HG02798 (cell line): ENCODE measurements around the gene BEST1.

Experiments
- ATAC-seq: cut with Tn5 transposase; IDR thresholded peaks from one replicate; pipeline ENCODE4 v1.9.1; 2021; ENCODE audit warnings: mild to moderate bottlenecking; ENCODE audit not compliant: unreplicated experiment, poor library complexity

Gene BEST1

DNA sequence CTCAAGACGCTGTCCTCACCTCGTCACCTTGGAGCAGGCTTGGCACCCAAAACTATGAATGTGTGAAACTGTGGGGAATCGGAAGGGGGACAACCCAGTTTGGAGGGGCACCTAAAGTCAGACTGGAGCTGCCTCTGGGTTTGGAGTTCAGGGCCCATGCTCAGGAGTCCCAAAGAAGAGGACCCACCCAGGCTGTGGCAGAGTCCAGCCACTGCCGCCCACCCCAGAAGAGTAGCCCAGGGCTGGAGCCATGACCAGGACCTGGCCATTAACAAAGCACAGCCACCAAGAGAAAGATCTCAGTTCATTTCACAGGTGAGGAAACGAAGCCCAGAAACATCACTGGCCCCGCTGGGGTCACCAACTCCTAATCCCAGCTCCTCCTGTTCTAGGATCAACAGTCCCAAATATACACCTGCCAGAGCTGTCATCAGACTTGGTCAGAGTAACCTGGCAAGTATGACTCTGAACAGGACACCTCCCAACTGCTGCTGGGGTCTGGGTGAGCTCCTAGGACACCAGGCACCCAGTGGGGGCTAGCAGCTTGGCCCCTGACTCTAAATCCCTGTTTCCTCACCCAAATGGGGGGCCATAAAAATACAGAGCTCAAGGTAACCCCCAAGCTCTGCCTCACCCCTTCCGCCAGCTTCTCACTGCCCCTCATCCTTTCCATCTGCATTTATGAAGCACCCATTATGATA, 35.5 kb upstream of the BEST1 start:
- ATAC-seq = no peak

DNA sequence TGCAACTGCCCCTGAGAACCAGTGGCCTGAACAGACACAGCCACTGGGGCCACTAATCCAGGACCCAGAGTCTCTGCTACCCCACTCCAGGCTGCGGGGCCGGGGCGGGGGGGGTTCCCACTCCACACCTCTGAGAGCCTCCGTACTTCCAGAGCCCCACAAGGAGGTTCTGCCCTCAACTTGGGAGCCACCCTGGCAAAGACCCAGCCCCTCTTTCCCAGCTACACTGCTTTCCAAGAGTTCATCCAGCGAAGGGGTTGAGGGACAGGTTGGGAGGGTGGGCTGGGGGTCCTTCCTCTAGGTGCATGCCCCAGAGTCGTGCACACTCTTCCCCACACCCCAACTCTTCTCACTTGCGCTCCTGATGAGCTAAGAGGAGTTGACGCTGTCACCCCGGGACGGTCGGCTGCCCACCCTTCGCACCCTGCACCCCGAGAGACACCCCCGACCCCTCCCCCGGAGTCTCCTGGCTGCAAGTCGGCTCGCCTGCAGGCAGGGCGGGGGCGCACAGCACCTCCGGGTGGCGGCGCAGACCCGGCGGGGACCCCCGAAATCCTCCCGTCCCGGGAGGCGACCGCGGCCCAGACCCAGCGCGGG, 33.3 kb upstream of the BEST1 start:
- no peak for ATAC-seq

DNA sequence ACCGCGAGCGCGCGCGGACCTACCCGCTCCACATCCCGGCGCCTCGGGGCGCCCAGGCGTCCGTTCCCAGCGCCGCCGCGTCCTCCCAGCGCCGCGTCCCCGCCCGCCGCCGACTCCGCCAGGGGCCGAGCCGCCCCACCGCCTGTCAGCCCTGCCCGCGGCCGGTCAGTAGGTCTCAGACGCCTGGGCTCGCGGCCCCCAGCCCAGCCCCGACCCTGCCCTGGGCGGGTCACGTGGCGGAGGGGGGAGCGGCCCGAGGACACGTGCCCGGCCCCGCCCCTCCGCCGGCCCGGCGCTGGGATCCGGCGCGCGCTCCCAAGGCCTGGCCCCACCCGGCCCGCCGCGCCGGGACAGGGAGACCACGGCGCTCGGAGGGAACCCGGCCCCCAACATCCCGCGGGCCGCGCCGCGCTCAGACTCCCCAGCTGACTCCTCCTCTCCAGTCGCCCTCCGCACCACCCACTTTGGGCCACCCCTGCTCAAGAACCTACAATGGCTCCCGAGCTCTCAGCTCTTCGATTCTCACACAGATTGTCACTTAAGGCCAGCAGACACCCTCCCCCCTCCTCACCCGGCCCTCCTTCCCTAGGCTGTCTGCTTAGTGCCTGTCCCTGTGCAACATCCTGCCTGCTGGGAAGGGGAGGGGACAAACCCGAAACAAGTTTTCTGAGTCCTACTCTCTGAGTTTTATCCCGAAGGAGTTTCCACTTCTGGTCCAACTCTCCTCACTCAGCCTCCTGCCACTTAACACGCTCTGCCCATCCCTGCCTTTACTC, 32.6 kb upstream of the BEST1 start, which contains the start of gene RAB3IL1:
Gene RAB3IL1, minus strand, starts transcription at position 233 of the 776 bp plus-strand sequence. Its CDS starts 199 bp downstream, at position 34.
- no peak for ATAC-seq

DNA sequence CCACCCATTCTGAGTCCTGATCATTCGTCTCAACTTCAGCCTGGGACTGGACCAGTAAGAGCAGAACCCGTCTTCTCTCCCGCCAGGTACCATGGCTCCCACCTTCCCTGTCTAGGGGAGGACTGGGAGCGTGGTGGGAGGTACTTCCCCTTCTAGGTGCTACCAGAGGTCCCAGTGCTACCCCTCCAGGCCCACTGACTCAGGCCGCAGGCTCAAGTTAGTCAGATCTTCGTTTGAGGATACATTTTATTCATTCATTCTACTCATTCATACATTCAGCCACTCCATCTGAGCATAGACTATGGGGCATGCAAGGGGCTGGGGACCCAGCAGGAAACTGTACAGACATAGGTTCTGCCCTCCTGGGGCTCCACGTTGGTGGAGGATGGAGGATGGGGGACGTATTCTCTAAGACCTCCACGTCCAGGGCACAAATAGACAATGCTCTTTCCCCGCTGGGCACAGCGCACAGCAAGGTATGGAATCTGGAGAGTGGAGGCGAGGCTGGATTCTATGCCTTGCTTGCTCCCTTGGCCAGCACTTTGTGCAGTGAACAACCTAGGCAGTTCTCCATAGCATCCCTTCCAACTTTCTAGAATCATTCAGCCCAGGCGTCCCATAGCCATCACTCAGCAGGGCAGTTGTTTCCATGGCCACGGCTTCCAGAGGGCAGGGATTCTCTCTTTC, 31.8 kb upstream of the BEST1 start:
- no peak for ATAC-seq

DNA sequence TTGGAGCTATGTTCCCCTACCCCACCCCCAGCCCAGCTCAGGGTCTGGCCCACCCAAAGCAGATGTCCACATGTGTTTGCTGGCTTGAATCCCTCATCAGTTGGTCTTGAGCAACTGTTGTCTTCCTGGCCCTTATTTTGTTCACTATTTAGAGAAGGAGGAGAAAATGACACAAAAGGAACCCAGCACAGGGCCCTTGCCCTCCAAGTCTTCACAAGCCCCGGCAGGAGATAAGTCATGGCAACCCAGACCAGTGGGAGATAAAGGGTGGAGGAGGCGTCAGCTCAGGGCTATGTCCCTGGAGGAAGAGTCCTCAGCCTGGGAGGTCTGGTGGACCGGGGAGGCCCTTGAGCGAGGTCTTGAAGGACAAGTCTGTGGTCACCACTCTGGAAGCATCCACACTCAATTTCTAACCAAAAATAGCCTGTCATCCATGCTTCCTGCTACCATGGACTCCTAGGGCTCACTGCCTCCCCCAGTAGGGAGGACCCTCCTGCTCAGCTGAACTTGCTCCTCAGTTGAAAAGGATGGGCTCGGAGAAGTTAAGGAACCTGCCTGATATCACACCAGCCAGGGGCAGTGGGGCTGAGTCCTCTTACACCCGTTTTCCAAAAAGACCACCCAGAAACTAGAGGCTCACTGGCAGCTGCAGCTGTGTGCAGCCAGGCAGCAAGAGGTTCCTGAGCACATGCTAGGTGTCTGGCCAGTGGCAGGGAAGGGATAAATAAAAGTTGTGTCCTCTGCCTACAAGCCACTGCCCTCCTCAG, 31.0 kb upstream of the BEST1 start:
- no peak for ATAC-seq

DNA sequence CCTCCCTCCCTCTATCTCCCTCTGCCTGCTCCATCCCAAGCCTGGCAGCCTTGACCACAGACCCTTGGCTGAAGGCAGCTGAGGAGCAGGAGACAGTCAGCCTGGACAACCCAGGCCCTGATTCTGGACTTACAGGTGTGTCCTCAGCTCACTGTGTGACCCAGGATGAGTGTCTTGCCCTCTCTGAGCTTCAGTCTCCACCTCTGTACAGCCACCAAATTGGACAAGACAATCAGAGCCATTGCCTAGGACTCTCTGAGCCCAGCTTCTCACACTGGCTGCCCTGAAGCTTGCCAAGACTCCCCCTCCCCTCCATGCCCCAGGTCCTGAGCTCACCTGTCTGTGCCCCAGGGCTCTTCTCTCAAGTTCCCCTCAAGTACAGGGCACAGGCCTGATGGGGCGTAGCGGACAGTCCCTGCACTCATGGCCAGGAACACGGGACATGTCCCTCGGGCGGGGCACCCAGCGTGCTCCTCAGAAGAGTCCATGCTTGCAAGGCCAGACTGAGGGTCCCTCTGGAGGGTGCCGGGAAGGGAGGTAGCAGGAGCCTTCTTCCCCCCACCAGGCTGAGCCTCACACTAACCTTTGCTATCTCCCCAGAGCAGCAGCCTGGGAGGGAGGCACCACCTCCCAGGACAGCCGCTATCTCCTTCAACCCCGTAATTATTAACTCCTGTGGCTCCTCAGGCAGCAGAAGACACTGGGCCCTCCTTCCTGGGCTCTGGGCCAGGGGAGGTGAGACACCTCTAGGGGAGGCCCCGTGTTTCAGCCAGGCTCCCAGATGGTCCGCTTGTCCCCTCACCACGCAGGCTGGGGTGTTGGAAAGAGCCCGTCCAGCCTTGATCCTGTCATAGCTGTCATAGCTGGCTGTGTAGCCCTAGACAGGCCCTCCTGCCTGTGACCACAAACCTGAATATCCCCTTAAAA, 30.2 kb upstream of the BEST1 start:
- no peak for ATAC-seq

DNA sequence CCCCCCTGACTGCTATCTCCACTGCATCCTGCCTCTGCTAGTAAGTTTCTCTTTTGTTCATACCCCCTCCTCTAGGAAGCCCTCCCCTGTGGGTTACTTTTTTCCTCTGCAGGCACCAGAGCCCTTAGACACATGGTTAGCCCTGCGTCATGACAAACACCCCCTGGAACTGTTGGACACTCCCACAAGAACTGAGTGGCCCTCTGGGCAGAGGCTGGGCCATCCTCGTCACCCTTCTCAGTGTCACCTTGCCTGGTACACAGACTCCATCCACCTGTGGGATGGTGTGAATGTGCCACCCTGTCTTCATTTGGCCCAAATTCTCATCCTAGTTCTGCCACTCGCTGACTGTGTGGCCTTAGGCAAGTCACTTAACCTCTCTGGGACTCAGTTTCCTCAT, 28.7 kb upstream of the BEST1 start:
- no peak for ATAC-seq

DNA sequence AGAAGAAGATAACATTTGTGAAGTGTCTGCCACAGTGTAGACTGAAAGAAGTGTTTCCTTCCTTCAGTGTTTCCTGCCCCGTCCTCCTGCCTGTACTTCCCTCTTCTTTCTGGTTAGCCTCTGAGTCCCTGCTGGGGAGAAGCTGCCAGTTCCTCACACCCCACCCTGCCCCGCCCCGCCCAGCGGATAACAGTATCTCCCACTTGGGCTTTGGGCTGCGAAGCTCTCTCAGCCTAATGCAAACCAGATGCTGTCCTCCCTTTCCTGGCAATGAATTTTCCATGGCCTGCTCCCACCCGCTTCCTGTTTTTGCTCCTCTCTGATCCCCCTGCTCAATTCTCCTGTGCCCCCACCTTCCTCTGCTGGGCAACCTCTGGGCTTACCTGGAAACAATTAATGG, 27.6 kb upstream of the BEST1 start:
- ATAC-seq = no peak

DNA sequence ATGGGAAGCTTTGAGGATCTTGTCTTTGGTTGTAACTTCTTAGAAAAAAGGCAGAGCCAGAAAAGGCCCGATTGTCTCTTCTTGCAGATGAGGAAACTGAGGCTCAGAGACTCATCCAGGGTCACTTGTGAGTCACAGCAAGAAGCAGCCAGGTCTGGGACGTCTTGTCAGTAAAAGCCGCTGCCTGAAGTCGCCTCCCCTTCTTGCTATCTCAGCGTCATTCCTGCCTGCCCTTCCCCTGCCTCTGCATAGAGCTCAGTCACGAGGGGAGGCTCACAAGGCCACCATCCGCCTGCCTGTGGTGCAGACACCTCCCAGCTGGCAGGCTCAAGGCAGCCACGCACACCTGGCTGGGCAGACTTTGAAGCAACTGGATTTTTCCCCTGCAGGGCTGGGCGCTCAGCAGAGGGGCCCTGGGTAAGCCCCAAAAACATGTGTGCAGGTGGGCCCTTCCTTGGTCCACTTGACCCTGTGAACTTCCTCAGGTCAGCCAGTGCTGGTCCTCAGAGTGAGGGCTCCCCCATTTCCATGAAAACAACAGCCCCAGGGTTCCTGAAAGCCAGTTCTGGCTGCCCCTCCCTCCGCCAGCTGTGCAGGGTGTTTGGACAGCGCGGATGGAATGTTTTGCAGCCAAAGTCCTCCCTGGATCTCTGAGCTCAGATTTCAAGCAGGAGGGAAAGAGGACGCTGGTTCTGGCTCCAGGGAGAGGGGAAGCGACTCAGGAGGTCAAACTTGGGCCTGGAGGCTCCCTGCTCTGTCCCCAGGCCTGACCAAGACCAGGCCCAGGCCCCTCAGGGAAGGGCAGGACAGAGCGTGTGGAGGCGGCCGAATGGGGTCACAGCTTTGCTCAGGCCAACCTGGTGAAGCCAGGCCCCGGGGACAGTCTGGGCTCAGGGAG, 26.7 kb upstream of the BEST1 start:
- no peak for ATAC-seq

DNA sequence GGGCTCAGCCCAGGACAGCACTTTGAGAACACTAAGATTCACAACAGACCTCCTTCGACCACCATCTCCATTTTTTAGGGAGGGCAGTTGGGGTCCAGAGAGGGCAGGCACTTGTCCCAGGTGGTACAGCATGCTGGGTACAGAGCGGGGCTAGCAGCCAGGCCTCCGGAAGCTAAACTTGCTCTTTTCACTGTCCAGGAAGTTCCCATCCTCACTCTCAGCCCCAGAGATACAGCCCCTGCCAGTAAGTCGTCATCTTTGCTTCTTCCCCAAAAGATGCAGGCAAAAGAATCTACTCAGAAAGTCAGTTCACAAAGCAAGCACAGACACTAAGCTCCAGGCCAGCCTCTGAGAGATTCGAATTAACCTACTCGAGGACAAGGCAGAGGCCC, 26.1 kb upstream of the BEST1 start:
- ATAC-seq = no peak

DNA sequence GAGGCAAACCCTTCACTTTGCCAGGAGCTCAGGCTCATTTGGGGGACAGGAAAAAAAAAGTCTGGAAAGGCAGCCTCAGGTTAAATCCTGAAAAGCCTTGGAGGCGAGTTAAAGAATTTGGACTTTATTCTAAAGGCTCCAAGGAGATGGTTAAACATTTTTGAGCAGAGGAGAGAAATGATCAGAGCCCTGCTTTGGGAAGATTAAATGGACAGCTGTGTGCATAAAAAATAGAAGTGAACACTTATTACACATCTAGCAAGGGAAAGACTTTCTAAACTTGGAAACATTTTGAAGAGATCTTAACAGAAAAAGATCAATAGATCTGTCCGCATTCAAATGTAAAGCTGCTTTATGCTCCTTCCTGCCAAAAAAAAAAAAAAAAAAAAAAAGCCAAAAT, 24.4 kb upstream of the BEST1 start:
- no peak for ATAC-seq

DNA sequence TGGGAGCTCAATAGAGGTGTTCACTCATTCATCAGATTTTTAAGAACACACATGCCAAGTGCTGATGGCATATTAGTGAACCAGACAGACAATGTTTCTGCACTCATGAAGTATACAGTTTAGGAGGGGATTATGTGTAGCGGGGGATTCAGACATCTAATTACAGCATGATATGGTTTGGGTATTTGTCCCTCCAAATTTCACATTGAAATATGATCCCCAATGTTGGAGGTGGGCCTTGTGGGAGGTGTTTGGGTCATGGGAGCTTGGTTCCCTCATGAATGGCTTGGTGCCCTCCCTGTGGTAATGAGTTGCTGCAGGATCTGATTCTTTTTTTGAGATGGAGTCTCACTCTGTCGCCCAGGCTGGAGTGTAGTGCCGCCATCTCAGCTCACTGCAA, 23.9 kb upstream of the BEST1 start:
- no peak for ATAC-seq

DNA sequence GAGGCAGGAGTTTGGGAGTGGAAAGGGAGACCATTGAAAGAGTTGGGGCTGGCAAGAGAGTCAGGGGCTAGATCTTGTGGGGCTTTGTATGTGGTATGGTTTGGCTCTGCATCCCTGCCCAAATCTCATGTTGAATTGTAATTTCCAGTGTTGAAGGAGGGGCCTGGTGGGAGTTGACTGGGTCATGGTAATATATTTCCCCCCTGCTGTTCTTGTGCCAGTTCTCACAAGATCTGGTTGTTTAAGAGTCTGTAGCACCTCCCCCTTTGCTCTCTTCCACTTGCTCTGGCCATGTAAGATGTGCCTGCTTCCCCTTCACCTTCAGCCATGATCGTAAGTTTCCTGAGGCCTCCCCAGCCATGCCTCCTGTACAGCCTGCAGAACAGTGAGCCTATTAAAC, 22.6 kb upstream of the BEST1 start:
- no peak for ATAC-seq

DNA sequence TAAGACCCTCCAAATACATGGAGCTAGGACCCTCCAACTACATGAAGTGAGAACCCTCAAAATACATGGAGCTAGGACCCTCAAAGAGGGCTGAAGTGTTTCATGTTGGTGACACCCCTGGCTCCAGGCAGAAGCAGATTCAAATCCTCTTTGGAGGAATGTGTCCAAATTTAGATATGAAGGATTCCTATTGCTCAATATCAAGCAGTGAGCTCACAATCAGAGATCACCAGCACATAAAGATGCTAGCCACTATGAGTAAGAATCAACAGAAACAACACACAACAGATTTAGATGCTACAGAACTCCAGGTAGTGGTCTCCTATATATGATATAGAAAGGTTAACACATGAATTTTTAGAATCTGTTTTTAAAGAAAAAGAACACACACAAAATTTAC, 21.5 kb upstream of the BEST1 start:
- ATAC-seq = no peak

DNA sequence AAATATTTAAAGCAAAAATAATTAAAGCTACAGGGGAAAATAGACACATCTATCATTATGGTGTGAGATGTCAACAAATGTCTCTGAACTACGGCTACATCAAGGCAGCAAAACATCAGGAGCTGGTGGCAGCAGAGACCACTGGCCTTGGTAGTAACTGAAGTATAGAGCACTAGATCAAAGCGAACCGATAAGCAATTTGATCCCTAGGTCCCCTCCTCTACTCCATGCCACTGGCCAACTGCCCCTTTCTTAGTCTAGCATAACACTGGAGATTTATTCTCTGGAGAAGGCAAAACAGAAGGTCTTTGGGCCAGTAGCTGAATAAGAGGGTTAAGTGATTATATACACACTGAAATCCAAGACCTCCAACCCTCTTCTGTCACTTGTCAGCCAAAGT, 19.2 kb upstream of the BEST1 start:
- ATAC-seq = no peak

DNA sequence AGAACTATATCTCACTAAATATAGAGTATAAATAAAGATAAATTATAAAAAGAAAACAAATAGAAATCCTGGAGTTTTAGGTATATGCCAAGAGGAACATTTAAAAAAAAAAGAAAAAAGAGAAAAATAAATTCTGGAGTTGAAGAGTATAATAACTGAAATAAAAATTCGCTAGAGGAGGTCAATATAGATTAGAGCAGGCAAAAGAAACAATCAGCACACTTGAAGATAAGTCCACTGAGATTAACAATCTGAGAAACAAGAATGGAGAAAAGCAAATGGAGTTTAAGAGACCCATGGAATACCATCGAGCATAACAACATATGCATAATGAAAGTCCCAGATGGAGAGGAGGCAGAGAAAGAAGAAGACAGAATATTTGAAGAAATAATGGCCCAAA, 14.3 kb upstream of the BEST1 start:
- no peak for ATAC-seq

DNA sequence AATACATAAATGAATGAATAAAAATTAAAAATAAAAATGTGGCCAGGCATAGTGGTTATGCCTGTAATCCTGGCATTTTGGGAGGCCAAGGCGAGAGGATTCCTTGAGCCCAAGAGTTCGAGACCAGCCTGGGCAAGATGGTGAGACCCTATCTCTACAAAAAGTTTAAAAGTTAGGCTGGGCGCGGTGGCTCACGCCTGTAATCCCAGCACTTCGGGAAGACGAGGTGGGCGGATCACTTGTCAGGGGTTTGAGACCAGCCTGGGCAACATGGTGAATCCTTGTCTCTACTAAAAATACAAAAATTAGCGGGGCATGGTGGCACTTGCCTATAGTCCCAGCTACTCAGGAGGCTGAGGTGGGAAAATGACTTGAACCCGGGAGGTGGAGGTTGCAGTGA, 9.7 kb upstream of the BEST1 start:
- no peak for ATAC-seq

DNA sequence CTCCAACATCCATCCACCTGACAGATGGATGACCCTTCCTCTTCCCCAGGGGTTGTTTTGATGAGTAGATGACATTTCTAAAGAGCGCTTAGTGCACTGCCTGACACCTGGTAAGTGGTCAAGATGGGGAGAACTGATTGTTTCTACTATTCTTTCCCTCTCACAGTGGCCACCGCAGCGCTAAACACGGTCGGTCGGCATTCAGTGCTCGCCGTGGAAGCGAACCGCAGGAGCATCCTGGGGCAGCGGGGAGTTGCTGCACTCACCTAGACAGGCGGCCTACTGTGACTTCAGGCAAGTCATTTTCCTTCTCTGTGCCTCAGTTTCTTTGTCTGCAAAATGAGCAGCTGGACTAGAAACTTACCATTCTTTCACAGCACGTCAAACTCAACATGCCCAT, 5.0 kb upstream of the BEST1 start:
- ATAC-seq = no peak
